ENCODE data around the gene PSEN1. TPM values are rescaled to one million over a fixed set of nuclear protein-coding genes. Genes with fewer than 3 reads are reported as not detected.

The PSEN1 gene
- polyA plus RNA-seq, 1 of the 3 experiments (the other 2 are of a cell fraction), result 9.0 TPM

DNA sequence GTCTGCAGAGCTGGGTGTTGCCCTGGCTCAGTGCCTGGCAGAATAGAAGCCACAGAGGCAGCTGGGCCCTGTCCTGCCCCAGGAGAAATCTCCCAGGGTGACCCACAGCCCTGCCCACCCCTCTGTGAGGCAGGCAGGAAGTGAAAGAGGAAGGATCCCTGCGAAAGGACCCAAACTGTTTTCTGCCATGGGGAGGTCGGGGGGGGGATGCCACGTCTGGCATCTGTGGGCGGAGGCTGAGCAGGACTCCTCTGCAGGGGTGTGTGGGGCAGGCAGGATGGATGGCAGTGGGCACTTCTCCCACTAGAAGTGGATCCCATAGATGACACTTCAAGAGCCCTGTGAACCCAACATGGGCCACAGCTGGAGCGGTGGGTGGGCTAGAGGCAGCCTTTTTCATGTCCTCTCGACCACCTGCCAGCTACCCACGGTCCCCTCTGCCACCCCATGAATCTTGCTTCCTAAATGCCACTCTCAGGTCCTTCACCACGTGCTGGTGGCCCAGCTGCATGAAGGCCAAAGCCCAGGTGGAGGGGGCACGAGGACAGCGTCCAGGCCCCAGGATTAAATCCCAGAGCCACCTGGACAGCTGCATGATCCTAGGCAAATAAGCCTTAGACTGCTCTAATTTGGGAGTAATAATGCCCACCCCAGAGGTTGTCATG lies 104.6 kb downstream of the PSEN1 start:
- H3K79me2 ChIP-seq (ENCODE audit: insufficient read depth), result no peaks in the 10 kb centered on the region
- H3K9ac ChIP-seq, result no peak overlapping the region
- POLR2A ChIA-PET, result interaction anchor here (0.8 kb wide), 1 partner anchor 11 kb away, joined by 3 read pairs; no protein-coding TSS in a partner anchor
- no peak overlapping the region for H3K4me3 ChIP-seq (ENCODE audit: low read depth in 2 of 2, low read length in 1 of 2)
- no peak overlapping the region for H3K4me2 ChIP-seq
- no peaks in the 10 kb centered on the region for H3K9me2 ChIP-seq
- H3K4me1 ChIP-seq (ENCODE audit: control insufficient read depth in 1 of 2, insufficient read depth in 2 of 2, low read depth in 1 of 2, low read length in 1 of 2), result peaks cover 8 to 16% of the 10 kb centered on the region in 2 experiments; a peak in 3 of 4 replicates
- peak; percentile 34 for DNase-seq
- H3K27ac ChIP-seq (ENCODE audit: low read depth in 2 of 2, low read length in 1 of 2), result no peak overlapping the region
- CTCF ChIA-PET, result interaction anchor here (1.0 to 1.3 kb wide), 2 partner anchors 43 to 68 kb away, joined by 3 read pairs; no protein-coding TSS in a partner anchor
- H2AFZ ChIP-seq (ENCODE audit: low read depth), result no peak overlapping the region
- H3F3A ChIP-seq (replicated peaks; ENCODE audit: insufficient read depth), result peaks cover 7% of the 10 kb centered on the region
- WGBS (ENCODE audit: low lambda C conversion rate), result 85% methylated on average over 9 of the region's 10 CpGs
- no peaks in the 10 kb centered on the region for H4K20me1 ChIP-seq (ENCODE audit: insufficient read depth)
- no peaks in the 10 kb centered on the region for H3K9me3 ChIP-seq
- TF ChIP-seq RXRA (IDR thresholded peaks at IDR 0.05; ENCODE audit: borderline replicate concordance, low read depth), result no peak
- TF ChIP-seq FOSL2 (IDR thresholded peaks at IDR 0.05; ENCODE audit: borderline replicate concordance, low read depth), result no peak
- TF ChIP-seq SIN3A (IDR thresholded peaks at IDR 0.05; ENCODE audit: borderline replicate concordance, low read depth, low read length), result no peak
- TF ChIP-seq NRF1 (IDR thresholded peaks at IDR 0.05; ENCODE audit: low read depth, low read length), result no peak
- no peak for TF ChIP-seq FOXM1 (IDR thresholded peaks at IDR 0.05; ENCODE audit: low read depth)
- TF ChIP-seq GABPA (IDR thresholded peaks at IDR 0.05; ENCODE audit: low read depth), result no peak
- no peak for TF ChIP-seq CHD2 (IDR thresholded peaks at IDR 0.05; ENCODE audit: low read length, partially characterized antibody)
- TF ChIP-seq ELF1 (IDR thresholded peaks at IDR 0.05), result no peak
- TF ChIP-seq TEAD4 (IDR thresholded peaks at IDR 0.05; ENCODE audit: borderline replicate concordance, insufficient read depth), result no peak
- TF ChIP-seq, protein P1, sequence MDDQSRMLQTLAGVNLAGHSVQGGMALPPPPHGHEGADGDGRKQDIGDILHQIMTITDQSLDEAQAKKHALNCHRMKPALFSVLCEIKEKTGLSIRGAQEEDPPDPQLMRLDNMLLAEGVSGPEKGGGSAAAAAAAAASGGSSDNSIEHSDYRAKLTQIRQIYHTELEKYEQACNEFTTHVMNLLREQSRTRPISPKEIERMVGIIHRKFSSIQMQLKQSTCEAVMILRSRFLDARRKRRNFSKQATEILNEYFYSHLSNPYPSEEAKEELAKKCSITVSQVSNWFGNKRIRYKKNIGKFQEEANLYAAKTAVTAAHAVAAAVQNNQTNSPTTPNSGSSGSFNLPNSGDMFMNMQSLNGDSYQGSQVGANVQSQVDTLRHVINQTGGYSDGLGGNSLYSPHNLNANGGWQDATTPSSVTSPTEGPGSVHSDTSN (IDR thresholded peaks at IDR 0.05), result no peak
- no peak for TF ChIP-seq TCF12 (IDR thresholded peaks at IDR 0.05)
- no peak for TF ChIP-seq FOXJ3 (CRISPR knock-in tag; IDR thresholded peaks at IDR 0.05)
- no peak for TF ChIP-seq USF1 (IDR thresholded peaks at IDR 0.05; ENCODE audit: borderline replicate concordance, low read depth)
- TF ChIP-seq TAF1 (IDR thresholded peaks at IDR 0.05; ENCODE audit: borderline replicate concordance, low read depth, low read length), result no peak
- TF ChIP-seq RAD21 (IDR thresholded peaks at IDR 0.05; ENCODE audit: low read length), result no peak
- no peak for TF ChIP-seq RCOR1 (IDR thresholded peaks at IDR 0.05; ENCODE audit: low read length)
- no peak for TF ChIP-seq MEF2A (IDR thresholded peaks at IDR 0.05; ENCODE audit: borderline replicate concordance, low read depth)
- no peak for TF ChIP-seq RFX5 (IDR thresholded peaks at IDR 0.05; ENCODE audit: low read length)
- H3K36me3 ChIP-seq (replicated peaks in 1 of 2; ENCODE audit: control insufficient read depth in 1 of 2, insufficient read depth in 2 of 2, low read length in 1 of 2), result no peaks in the 10 kb centered on the region
- H3K27me3 ChIP-seq (ENCODE audit: insufficient read depth), result peaks cover 23% of the 10 kb centered on the region
